Esophagus muscularis mucosa (tissue), 4 donors: ENCODE results near the gene C1D.

ENCODE experiments used
- EP300 ChIP-seq: sonication (generic); formaldehyde crosslinking; IDR thresholded peaks from one replicate; pipeline ENCODE4 v1.6.1; 2017; ENCODE audit warnings: antibody characterized with exemption
- POLR2A ChIP-seq: fragments of 450-650 bp; IDR thresholded peaks from one replicate; pipeline ENCODE4 v1.6.1; 2017; ENCODE audit warnings: antibody characterized with exemption, moderate library complexity, mild to moderate bottlenecking, low read depth
- POLR2AphosphoS5 ChIP-seq, 2 donors: sonication (generic); formaldehyde crosslinking; IDR thresholded peaks; one replicate each; pipeline ENCODE4 v1.6.1; 2017; ENCODE audit warnings: antibody characterized with exemption in 2 of 2
- TF ChIP-seq, protein P1 (sequence below), 3 experiments: fragments of 200-600 bp in 2 of 3; fragments of 450-650 bp in 1 of 3; sonication (generic) in 2 of 3; IDR thresholded peaks; one replicate each; pipeline ENCODE4 v1.5.1; 2017 to 2019; ENCODE audit warnings: antibody characterized with exemption in 3 of 3, mild to moderate bottlenecking in 2 of 3, moderate library complexity in 1 of 3

DNA sequence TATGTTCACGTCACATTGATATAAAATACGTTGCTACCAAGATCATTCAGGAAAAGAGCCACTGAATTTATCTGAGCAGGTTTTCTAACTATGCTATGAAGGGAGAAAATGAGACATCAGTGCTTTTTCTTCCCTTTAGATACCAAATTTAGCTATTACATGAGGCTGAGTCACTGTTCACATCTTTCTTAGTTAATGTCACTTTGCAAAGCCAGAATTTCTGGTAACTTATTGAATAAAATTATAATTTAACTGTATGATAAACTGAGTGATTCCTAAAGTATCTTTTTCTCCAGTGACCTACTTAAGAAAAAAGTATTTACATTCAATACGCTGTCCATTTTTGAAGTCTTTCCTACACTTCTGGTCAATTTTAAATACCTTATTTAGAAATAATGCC, 22.7 kb downstream of the C1D start:
- TF ChIP-seq, protein P1, sequence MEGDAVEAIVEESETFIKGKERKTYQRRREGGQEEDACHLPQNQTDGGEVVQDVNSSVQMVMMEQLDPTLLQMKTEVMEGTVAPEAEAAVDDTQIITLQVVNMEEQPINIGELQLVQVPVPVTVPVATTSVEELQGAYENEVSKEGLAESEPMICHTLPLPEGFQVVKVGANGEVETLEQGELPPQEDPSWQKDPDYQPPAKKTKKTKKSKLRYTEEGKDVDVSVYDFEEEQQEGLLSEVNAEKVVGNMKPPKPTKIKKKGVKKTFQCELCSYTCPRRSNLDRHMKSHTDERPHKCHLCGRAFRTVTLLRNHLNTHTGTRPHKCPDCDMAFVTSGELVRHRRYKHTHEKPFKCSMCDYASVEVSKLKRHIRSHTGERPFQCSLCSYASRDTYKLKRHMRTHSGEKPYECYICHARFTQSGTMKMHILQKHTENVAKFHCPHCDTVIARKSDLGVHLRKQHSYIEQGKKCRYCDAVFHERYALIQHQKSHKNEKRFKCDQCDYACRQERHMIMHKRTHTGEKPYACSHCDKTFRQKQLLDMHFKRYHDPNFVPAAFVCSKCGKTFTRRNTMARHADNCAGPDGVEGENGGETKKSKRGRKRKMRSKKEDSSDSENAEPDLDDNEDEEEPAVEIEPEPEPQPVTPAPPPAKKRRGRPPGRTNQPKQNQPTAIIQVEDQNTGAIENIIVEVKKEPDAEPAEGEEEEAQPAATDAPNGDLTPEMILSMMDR (IDR thresholded peaks at IDR 0.05): no peak
- TF ChIP-seq POLR2A: no peak
- no peak for TF ChIP-seq POLR2AphosphoS5 (IDR thresholded peaks at IDR 0.05)
- no peak for TF ChIP-seq EP300
